ENCODE results near the gene FAM186B.

Gene FAM186B

DNA sequence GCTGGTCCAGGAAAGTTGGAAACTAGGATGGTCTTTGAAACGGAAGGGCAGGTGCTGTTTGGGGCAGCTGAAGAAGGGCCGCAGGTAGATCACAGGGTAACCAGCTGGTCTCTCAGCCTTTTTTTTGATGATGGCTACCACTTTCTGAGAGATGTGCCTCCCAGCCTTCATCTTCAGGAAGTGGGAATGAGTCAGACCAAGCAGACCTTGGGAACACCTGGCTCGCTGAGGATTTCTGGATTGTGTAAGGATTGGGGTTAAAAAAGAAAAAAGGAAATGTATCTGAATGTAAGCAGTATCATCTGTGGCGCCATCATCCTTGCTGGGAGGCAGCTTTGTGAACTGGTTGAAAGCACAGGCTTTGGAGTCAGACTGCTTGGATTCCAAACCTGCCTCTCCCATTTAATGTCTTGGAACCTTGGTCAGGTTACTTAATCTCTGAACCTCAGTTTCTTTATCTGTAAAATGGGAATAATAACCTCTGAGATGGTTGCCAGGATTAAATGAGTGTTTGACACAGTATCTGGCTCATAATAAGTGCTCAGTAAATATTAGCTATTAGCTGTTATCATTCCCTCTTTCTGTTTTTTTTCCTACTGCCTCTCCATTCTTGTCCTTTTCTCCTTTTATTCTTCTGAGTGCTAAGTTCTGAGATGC lies 19.6 kb upstream of the FAM186B start (continued):
- TF ChIP-seq, protein P1, sequence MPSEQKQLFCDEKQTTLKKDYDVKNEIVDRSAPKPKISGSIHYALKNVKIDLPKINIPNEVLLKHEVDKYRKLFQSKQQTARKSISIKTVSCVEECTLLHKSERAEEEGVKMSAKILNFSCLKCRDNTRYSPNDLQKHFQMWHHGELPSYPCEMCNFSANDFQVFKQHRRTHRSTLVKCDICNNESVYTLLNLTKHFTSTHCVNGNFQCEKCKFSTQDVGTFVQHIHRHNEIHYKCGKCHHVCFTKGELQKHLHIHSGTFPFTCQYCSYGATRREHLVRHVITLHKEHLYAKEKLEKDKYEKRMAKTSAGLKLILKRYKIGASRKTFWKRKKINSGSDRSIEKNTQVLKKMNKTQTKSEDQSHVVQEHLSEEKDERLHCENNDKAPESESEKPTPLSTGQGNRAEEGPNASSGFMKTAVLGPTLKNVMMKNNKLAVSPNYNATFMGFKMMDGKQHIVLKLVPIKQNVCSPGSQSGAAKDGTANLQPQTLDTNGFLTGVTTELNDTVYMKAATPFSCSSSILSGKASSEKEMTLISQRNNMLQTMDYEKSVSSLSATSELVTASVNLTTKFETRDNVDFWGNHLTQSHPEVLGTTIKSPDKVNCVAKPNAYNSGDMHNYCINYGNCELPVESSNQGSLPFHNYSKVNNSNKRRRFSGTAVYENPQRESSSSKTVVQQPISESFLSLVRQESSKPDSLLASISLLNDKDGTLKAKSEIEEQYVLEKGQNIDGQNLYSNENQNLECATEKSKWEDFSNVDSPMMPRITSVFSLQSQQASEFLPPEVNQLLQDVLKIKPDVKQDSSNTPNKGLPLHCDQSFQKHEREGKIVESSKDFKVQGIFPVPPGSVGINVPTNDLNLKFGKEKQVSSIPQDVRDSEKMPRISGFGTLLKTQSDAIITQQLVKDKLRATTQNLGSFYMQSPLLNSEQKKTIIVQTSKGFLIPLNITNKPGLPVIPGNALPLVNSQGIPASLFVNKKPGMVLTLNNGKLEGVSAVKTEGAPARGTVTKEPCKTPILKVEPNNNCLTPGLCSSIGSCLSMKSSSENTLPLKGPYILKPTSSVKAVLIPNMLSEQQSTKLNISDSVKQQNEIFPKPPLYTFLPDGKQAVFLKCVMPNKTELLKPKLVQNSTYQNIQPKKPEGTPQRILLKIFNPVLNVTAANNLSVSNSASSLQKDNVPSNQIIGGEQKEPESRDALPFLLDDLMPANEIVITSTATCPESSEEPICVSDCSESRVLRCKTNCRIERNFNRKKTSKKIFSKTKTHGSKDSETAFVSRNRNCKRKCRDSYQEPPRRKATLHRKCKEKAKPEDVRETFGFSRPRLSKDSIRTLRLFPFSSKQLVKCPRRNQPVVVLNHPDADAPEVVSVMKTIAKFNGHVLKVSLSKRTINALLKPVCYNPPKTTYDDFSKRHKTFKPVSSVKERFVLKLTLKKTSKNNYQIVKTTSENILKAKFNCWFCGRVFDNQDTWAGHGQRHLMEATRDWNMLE (tag by site-specific recombination; conservative IDR thresholded peaks at IDR 0.05; ENCODE audit: low read depth): no peak
- no peak for TF ChIP-seq ZNF426 (tag by site-specific recombination; IDR thresholded peaks at IDR 0.05)

DNA sequence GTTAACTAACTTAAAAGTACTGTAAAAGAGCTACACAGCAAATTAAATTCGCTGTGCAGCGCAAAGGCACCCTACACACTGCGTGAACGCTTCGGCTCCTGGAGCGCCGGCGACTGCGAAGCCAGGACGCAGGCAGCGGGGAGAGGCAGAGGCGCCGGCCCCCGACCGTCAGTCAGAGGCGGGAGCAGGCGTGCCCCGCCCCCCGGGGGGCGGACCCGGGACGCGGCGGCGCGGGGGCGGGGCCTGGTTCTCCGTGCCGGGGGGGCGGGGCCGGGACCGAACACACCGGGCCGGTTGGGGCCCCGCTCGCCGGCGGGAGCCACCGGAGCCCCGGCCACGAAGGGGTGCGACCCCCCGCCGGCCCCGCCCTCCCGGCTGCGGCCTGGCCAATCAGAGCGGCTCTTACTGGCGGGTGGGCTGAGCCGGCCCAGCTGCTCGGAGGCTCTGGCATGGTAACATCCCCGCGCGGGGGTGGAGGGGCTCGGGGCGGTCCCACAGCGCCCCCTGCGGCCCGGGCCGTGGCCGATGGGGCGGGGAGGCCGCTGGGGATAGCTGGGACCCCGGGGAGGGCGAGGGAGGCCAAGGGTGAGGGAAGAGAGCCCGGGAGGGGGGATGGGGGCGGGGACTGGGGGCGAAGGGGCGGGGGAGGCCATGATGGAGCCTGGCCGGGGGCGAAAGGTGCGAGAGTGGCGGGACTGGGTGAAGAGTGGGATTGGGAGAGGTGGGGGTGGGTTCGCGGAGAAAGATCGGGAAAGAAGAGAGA lies 17.9 kb upstream of the FAM186B start, which contains the start of gene PRPF40B:
PRPF40B (plus strand) TSS at position 420 of the 763 bp plus-strand sequence; CDS start at position 450, 30 bp downstream.
- CTCF ChIA-PET: interaction anchor here (0.6 to 2.6 kb wide), 17 partner anchors 8 to 334 kb away, joined by 3 to 20 read pairs (median 4); partner anchors contain the start of gene C1QL4
- Histone ChIP-seq H3K9me3 (ENCODE audit: control insufficient read depth, insufficient read depth, low read depth, low read length) (no peaks in the 10 kb centered on the region), H3K27ac (ENCODE audit: extremely low read depth, low read depth, low read length) (peak within 1 kb of the TSS; percentile 1), H3K4me1 (ENCODE audit: control insufficient read depth, insufficient read depth, low read length) (no peaks in the 10 kb centered on the region), H3K4me3 (ENCODE audit: low read depth, low read length) (peak within 1 kb of the TSS; percentile 49), H3K36me3 (ENCODE audit: control insufficient read depth in 2 of 2, insufficient read depth in 1 of 2, low read length in 2 of 2) (no peaks in the 10 kb centered on the region)
- POLR2A ChIA-PET: interaction anchor here (0.6 to 1.8 kb wide), 15 partner anchors 13 to 276 kb away, joined by 3 to 8 read pairs (median 4); partner anchors contain the start of genes SPATS2 and TMBIM6
- TF ChIP-seq PRDM1 (tag by site-specific recombination; IDR thresholded peaks at IDR 0.05): no peak
- TF ChIP-seq, protein P2, sequence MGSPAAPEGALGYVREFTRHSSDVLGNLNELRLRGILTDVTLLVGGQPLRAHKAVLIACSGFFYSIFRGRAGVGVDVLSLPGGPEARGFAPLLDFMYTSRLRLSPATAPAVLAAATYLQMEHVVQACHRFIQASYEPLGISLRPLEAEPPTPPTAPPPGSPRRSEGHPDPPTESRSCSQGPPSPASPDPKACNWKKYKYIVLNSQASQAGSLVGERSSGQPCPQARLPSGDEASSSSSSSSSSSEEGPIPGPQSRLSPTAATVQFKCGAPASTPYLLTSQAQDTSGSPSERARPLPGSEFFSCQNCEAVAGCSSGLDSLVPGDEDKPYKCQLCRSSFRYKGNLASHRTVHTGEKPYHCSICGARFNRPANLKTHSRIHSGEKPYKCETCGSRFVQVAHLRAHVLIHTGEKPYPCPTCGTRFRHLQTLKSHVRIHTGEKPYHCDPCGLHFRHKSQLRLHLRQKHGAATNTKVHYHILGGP (tag by site-specific recombination; IDR thresholded peaks at IDR 0.05): no peak
- TF ChIP-seq ZBTB7A (tag by site-specific recombination; IDR thresholded peaks at IDR 0.05; ENCODE audit: low read depth): no peak
- TF ChIP-seq TRIM28 (IDR thresholded peaks at IDR 0.05; ENCODE audit: borderline replicate concordance, low read length): no peak
- no peak for TF ChIP-seq ZNF175 (tag by site-specific recombination; IDR thresholded peaks at IDR 0.05)
- TF ChIP-seq, protein P3, sequence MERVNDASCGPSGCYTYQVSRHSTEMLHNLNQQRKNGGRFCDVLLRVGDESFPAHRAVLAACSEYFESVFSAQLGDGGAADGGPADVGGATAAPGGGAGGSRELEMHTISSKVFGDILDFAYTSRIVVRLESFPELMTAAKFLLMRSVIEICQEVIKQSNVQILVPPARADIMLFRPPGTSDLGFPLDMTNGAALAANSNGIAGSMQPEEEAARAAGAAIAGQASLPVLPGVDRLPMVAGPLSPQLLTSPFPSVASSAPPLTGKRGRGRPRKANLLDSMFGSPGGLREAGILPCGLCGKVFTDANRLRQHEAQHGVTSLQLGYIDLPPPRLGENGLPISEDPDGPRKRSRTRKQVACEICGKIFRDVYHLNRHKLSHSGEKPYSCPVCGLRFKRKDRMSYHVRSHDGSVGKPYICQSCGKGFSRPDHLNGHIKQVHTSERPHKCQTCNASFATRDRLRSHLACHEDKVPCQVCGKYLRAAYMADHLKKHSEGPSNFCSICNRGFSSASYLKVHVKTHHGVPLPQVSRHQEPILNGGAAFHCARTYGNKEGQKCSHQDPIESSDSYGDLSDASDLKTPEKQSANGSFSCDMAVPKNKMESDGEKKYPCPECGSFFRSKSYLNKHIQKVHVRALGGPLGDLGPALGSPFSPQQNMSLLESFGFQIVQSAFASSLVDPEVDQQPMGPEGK (tag by site-specific recombination; IDR thresholded peaks at IDR 0.05): peak; percentile 58; the same call in 1 of the 2 replicates
- TF ChIP-seq ZNF221 (tag by site-specific recombination; IDR thresholded peaks at IDR 0.05; ENCODE audit: borderline replicate concordance): no peak
- no peak for TF ChIP-seq ZNF184 (tag by site-specific recombination; IDR thresholded peaks at IDR 0.05)
- no peak for TF ChIP-seq KLF16 (tag by site-specific recombination; IDR thresholded peaks at IDR 0.05)
- TF ChIP-seq ZNF24 (tag by site-specific recombination; IDR thresholded peaks at IDR 0.05): no peak
- TF ChIP-seq, protein P1 (tag by site-specific recombination; conservative IDR thresholded peaks at IDR 0.05; ENCODE audit: low read depth): no peak
- TF ChIP-seq, protein P4, sequence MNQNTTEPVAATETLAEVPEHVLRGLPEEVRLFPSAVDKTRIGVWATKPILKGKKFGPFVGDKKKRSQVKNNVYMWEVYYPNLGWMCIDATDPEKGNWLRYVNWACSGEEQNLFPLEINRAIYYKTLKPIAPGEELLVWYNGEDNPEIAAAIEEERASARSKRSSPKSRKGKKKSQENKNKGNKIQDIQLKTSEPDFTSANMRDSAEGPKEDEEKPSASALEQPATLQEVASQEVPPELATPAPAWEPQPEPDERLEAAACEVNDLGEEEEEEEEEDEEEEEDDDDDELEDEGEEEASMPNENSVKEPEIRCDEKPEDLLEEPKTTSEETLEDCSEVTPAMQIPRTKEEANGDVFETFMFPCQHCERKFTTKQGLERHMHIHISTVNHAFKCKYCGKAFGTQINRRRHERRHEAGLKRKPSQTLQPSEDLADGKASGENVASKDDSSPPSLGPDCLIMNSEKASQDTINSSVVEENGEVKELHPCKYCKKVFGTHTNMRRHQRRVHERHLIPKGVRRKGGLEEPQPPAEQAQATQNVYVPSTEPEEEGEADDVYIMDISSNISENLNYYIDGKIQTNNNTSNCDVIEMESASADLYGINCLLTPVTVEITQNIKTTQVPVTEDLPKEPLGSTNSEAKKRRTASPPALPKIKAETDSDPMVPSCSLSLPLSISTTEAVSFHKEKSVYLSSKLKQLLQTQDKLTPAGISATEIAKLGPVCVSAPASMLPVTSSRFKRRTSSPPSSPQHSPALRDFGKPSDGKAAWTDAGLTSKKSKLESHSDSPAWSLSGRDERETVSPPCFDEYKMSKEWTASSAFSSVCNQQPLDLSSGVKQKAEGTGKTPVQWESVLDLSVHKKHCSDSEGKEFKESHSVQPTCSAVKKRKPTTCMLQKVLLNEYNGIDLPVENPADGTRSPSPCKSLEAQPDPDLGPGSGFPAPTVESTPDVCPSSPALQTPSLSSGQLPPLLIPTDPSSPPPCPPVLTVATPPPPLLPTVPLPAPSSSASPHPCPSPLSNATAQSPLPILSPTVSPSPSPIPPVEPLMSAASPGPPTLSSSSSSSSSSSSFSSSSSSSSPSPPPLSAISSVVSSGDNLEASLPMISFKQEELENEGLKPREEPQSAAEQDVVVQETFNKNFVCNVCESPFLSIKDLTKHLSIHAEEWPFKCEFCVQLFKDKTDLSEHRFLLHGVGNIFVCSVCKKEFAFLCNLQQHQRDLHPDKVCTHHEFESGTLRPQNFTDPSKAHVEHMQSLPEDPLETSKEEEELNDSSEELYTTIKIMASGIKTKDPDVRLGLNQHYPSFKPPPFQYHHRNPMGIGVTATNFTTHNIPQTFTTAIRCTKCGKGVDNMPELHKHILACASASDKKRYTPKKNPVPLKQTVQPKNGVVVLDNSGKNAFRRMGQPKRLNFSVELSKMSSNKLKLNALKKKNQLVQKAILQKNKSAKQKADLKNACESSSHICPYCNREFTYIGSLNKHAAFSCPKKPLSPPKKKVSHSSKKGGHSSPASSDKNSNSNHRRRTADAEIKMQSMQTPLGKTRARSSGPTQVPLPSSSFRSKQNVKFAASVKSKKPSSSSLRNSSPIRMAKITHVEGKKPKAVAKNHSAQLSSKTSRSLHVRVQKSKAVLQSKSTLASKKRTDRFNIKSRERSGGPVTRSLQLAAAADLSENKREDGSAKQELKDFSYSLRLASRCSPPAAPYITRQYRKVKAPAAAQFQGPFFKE (tag by site-specific recombination; IDR thresholded peaks at IDR 0.05; ENCODE audit: borderline replicate concordance): no peak

Measured in HEK293 (cell line).